Muscle of arm (tissue), 12 donors: ENCODE data around the gene PTP4A2. TPM values are rescaled to one million over a fixed set of nuclear protein-coding genes. Genes with fewer than 3 reads are reported as not detected.

Experiments used
- DNase-seq: peaks from one replicate; pipeline ENCODE4 v3.0.0-alpha.2; 2013
- polyA plus RNA-seq, 12 donors: library from polyadenylated mRNA; unstranded; fragments of 120-200 nt; gene quantifications; one replicate each; pipeline ENCODE4 v1.2.1, GENCODE V29; 2013; ENCODE audit not compliant: insufficient read length in 12 of 12

The PTP4A2 gene
- polyA plus RNA-seq, 12 donors: 221 to 863 (median 252) TPM

- DNase-seq: no peak
Measured at GRCh38 chr1:31868862-31869261, 69.3 kb downstream of the PTP4A2 start.

- DNase-seq: no peak
Measured at GRCh38 chr1:31867546-31867945, 70.6 kb downstream of the PTP4A2 start.

- no peak for DNase-seq
Measured at GRCh38 chr1:31866450-31867032, 71.6 kb downstream of the PTP4A2 start.

- DNase-seq: no peak
Measured at GRCh38 chr1:31865728-31866449, 72.3 kb downstream of the PTP4A2 start.

GRCh38 chr1:31862071-31862470 is 76.1 kb downstream of the PTP4A2 start:
- no peak for DNase-seq

- DNase-seq: no peak
Measured at GRCh38 chr1:31861346-31861745, 76.8 kb downstream of the PTP4A2 start.

- DNase-seq: no peak
Measured at GRCh38 chr1:31860581-31860980, 77.6 kb downstream of the PTP4A2 start.

- no peak for DNase-seq
Measured at GRCh38 chr1:31859719-31860118, 78.4 kb downstream of the PTP4A2 start.

GRCh38 chr1:31859044-31859443 is 79.1 kb downstream of the PTP4A2 start:
- no peak for DNase-seq

GRCh38 chr1:31857863-31858262 is 80.3 kb downstream of the PTP4A2 start:
- no peak for DNase-seq

Other genes with a start within 250 kb of the PTP4A2 start
- gene COL16A1, start 234.4 kb downstream of the PTP4A2 start, polyA plus RNA-seq: 100 to 1,000 TPM in 10 of 12 donors, 10 to 100 TPM in 1, not detected in 1; 76.0 to 346 (median 123) TPM
- gene ADGRB2, start 174.0 kb downstream of the PTP4A2 start, polyA plus RNA-seq: 10 to 100 TPM in 8 of 12 donors, 1 to 10 TPM in 3, not detected in 1; 9.2 to 28.6 (median 13.4) TPM
- gene SPOCD1, start 122.3 kb downstream of the PTP4A2 start, polyA plus RNA-seq: under 1 TPM in 9 of 12 donors, not detected in 3; 0.09 to 0.63 (median 0.26) TPM
- 100 to 1,000 TPM in 11 of 12 donors, not detected in 1; 131 to 170 (median 142) TPM for gene KHDRBS1, start 75.5 kb upstream of the PTP4A2 start, polyA plus RNA-seq
- gene TMEM39B, start 134.6 kb upstream of the PTP4A2 start, polyA plus RNA-seq: 10 to 100 TPM in 10 of 12 donors, 1 to 10 TPM in 1, not detected in 1; 7.2 to 21.3 (median 14.0) TPM
- gene KPNA6, start 169.7 kb upstream of the PTP4A2 start, polyA plus RNA-seq: 10 to 100 TPM; 23.1 to 79.2 (median 29.4) TPM
- gene TXLNA, start 241.3 kb upstream of the PTP4A2 start, polyA plus RNA-seq: 100 to 1,000 TPM in 1 of 12 donors, 10 to 100 TPM in 11; 23.8 to 173 (median 35.3) TPM